GM12878 (cell line): ENCODE data around the gene ATXN1.

Experiments used
- BRCA1 ChIP-seq: IDR thresholded peaks from 2 replicates; pipeline ENCODE4 v1.6.1; 2011; ENCODE audit warnings: low read depth, low read length, improper control_type of control experiment
- GABPA ChIP-seq: IDR thresholded peaks from 2 replicates; pipeline ENCODE4 v1.6.1; 2014; ENCODE audit warnings: antibody characterized with exemption, low read depth, mild to moderate bottlenecking, inconsistent platforms
- JUNB ChIP-seq: IDR thresholded peaks from 2 replicates; pipeline ENCODE4 v1.6.1; 2016; ENCODE audit warnings: antibody characterized with exemption, mild to moderate bottlenecking
- MYC ChIP-seq: IDR thresholded peaks from 2 replicates; pipeline ENCODE4 v1.6.1; 2011; ENCODE audit warnings: mild to moderate bottlenecking, low read length, moderate library complexity, inconsistent platforms; ENCODE audit not compliant: insufficient read depth, insufficient replicate concordance, insufficient read length, severe bottlenecking
- NFIC ChIP-seq: IDR thresholded peaks from 2 replicates; pipeline ENCODE4 v1.6.1; 2012; ENCODE audit warnings: low read depth, mild to moderate bottlenecking, inconsistent platforms, low read length, moderate library complexity
- NR2F1 ChIP-seq: fragments of 450-650 bp; conservative IDR thresholded peaks from 2 replicates; pipeline ENCODE4 v1.6.1; 2017; ENCODE audit warnings: mild to moderate bottlenecking
- NRF1 ChIP-seq: conservative IDR thresholded peaks from 2 replicates; pipeline ENCODE4 v1.6.1; 2011; ENCODE audit warnings: mild to moderate bottlenecking, low read depth, low read length, improper control_type of control experiment
- RFX5 ChIP-seq: IDR thresholded peaks from 2 replicates; pipeline ENCODE4 v1.6.1; 2011; ENCODE audit warnings: low read depth, low read length, improper control_type of control experiment
- TF ChIP-seq, protein P1 (sequence below), 3 experiments: IDR thresholded peaks in 2 of 3; conservative IDR thresholded peaks in 1 of 3; 2 replicates each; pipeline ENCODE4 v1.5.1; 2011; ENCODE audit warnings: low read depth in 3 of 3, low read length in 3 of 3, mild to moderate bottlenecking in 3 of 3, control low read depth in 2 of 3, moderate library complexity in 2 of 3, inconsistent platforms in 1 of 3, mixed read lengths in 1 of 3; ENCODE audit not compliant: control insufficient read depth in 2 of 3, insufficient read depth in 1 of 3; ENCODE audit errors: extremely low read depth in 1 of 3

DNA sequence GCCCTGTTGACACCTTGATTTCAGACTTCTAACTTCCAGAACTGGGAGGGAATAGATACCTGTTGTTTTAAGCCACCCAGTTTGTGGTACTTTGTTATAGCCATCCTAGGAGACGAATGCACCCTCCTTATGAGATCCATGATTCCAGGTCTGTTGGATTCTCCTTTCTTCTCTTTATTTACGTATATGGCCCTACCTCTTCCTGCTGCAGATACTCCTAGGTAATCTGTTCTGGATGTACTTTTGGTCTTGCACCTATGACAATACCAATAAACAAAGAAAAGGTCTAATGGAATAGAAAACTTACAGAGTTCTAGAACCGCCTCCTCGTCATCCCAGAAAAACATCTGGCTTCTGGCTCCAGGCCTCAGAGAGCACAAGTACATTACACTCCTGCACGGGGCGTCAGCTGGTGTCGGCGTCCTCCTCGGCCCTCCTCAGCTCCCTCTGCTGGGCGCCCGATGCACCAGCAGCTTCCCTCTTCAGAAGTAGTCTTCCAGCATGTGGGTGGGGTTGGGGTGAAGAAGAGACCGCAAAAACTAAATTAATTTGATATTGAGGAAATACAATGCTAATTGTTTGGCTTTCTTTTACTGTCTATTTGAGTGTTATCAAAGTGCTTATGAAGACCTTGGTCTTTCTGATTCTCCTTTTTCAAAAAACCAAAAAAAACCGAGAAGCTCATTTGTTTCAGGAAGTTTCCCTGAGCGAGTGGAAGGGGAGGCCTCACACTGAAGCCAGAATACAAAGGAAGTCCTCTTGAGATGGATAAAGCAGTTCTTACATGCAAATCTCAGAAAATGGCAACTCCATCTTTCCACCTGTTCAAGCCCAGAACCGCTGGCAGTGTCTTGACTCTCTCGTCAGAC lies 9.7 kb upstream of the ATXN1 start:
- TF ChIP-seq RFX5 (no peak), GABPA (no peak), NRF1 (no peak), JUNB (no peak), NR2F1 (no peak), NFIC (no peak), BRCA1 (no peak), MYC (no peak)
- TF ChIP-seq, protein P1, sequence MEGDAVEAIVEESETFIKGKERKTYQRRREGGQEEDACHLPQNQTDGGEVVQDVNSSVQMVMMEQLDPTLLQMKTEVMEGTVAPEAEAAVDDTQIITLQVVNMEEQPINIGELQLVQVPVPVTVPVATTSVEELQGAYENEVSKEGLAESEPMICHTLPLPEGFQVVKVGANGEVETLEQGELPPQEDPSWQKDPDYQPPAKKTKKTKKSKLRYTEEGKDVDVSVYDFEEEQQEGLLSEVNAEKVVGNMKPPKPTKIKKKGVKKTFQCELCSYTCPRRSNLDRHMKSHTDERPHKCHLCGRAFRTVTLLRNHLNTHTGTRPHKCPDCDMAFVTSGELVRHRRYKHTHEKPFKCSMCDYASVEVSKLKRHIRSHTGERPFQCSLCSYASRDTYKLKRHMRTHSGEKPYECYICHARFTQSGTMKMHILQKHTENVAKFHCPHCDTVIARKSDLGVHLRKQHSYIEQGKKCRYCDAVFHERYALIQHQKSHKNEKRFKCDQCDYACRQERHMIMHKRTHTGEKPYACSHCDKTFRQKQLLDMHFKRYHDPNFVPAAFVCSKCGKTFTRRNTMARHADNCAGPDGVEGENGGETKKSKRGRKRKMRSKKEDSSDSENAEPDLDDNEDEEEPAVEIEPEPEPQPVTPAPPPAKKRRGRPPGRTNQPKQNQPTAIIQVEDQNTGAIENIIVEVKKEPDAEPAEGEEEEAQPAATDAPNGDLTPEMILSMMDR (IDR thresholded peaks at IDR 0.05 in 2 of 3, conservative IDR thresholded peaks at IDR 0.05 in 1 of 3; ENCODE audit: control insufficient read depth in 2 of 3, extremely low read depth in 1 of 3, insufficient read depth in 1 of 3, low read depth in 3 of 3, low read length in 3 of 3): peak; percentile 89 to 98 (median 94)
